ENCODE results near the gene PPP1R12C.

Gene PPP1R12C

GRCh38 chr19:55116859-55117662, at the start of gene PPP1R12C:
Gene PPP1R12C (minus strand): TSS chr19:55117637. CDS start chr19:55117543, 94 bp downstream.
- Histone ChIP-seq H3K27ac (peak within 1 kb of the TSS; percentile 88), H3K9me3 (no peaks in the 10 kb centered on the region), H3K36me3 (peaks cover 15% of the 10 kb centered on the region), H3K4me3 (ENCODE audit: low read depth in 1 of 2, low read length in 1 of 2) (peak within 1 kb of the TSS; percentile 82), H3K27me3 (no peaks in the 10 kb centered on the region), H3K4me1 (ENCODE audit: control insufficient read depth in 1 of 2, insufficient read depth in 1 of 2, low read depth in 1 of 2, low read length in 1 of 2) (peaks cover 39 to 46% of the 10 kb centered on the region in 2 experiments)
- no peak for TF ChIP-seq CTCF (IDR thresholded peaks at IDR 0.05)

GRCh38 chr19:55166530-55167268, 49.3 kb upstream of the PPP1R12C start, which contains the start of gene DNAAF3:
Gene DNAAF3 (minus strand): TSS chr19:55166613. CDS start chr19:55166413, 200 bp downstream.
- H3K27ac ChIP-seq: no peak within 1 kb of the TSS
- H3K27me3 ChIP-seq: peaks cover 97% of the 10 kb centered on the region
- H3K9me3 ChIP-seq: no peaks in the 10 kb centered on the region
- no peak for TF ChIP-seq CTCF (IDR thresholded peaks at IDR 0.05)
- H3K4me3 ChIP-seq (ENCODE audit: low read depth in 1 of 2, low read length in 1 of 2): peak within 1 kb of the TSS in 1 of 2 experiments; percentile 10
- H3K36me3 ChIP-seq: no peaks in the 10 kb centered on the region
- peaks cover 8 to 13% of the 10 kb centered on the region in 2 experiments for H3K4me1 ChIP-seq (ENCODE audit: control insufficient read depth in 1 of 2, insufficient read depth in 1 of 2, low read depth in 1 of 2, low read length in 1 of 2)

- peak overlapping the region in 1 of 2 experiments; percentile 10 for H3K4me3 ChIP-seq (ENCODE audit: low read depth in 1 of 2, low read length in 1 of 2)
- peaks cover 8 to 13% of the 10 kb centered on the region in 2 experiments for H3K4me1 ChIP-seq (ENCODE audit: control insufficient read depth in 1 of 2, insufficient read depth in 1 of 2, low read depth in 1 of 2, low read length in 1 of 2)
- H3K27ac ChIP-seq: no peak overlapping the region
- peaks cover 97% of the 10 kb centered on the region for H3K27me3 ChIP-seq
- TF ChIP-seq CTCF (IDR thresholded peaks at IDR 0.05): no peak
- no peaks in the 10 kb centered on the region for H3K36me3 ChIP-seq
- H3K9me3 ChIP-seq: no peaks in the 10 kb centered on the region
Observed at GRCh38 chr19:55165952-55166529, 48.6 kb upstream of the PPP1R12C start.

DNA sequence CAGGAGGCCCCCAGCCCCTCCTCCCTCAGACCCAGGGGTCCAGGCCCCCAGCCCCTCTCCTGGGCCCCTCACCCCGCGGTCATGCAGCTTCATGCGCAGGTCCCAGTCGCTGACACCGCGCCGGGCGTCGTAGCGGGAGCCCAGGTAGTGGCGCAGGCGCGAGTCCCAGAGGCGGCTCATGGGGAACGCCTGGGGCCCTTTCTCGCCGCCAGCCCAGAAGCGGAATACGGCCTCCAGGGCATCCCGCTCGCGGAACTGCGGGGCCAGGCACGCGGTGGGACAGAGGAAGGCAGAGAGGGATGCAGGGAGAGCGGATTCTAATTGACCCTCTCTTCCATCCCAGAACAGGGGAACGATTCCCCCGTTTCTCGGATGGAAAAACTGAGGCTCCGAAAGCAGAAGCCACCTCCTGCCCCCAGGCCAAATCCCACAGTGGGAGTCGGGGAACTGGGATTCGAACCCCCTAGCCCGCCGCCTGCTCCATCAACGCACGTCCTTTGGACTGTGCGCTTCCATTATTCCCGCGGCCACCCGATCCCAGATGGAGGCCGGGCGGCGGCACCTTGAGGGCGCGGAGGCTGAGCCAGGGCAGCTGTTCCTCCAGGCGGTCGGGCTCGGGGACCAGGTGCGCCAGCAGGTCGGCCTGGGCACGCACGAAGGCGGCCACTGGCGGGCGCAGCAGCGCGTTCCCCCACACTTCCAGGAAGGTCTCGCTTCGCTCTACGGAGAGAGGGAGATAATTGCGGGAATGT, 44.3 kb upstream of the PPP1R12C start:
- no peak overlapping the region for H3K4me3 ChIP-seq (ENCODE audit: low read depth in 1 of 2, low read length in 1 of 2)
- no peaks in the 10 kb centered on the region for H3K9me3 ChIP-seq
- no peaks in the 10 kb centered on the region for H3K36me3 ChIP-seq
- H3K4me1 ChIP-seq (ENCODE audit: control insufficient read depth in 1 of 2, insufficient read depth in 1 of 2, low read depth in 1 of 2, low read length in 1 of 2): peaks cover 5 to 9% of the 10 kb centered on the region in 2 experiments
- no peak for TF ChIP-seq CTCF (IDR thresholded peaks at IDR 0.05)
- H3K27ac ChIP-seq: no peak overlapping the region
- peaks cover 98% of the 10 kb centered on the region for H3K27me3 ChIP-seq

DNA sequence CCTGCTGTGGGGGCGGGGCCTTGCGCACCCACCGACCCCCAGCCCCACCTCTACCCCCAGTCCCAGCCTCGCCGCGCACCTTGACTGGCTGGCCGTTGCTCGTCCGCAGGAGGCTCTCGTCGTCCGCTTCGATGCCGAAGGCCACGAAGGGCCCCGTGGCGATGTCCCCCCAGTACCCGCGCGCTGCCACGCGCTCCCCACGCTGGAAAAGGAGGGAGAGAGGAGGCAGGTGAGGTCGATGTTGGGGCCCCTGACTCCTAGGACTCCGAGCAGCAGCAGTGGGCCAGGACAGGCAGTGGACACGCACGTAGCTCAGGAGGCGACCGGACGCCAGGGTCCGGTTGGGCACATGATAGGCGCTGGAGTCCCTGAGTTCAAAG, 43.5 kb upstream of the PPP1R12C start:
- TF ChIP-seq CTCF (IDR thresholded peaks at IDR 0.05): no peak
- no peak overlapping the region for H3K27ac ChIP-seq
- no peaks in the 10 kb centered on the region for H3K9me3 ChIP-seq
- H3K27me3 ChIP-seq: peaks cover 98% of the 10 kb centered on the region
- H3K4me1 ChIP-seq (ENCODE audit: control insufficient read depth in 1 of 2, insufficient read depth in 1 of 2, low read depth in 1 of 2, low read length in 1 of 2): peaks cover 0 to under 1% of the 10 kb centered on the region in 2 experiments
- no peaks in the 10 kb centered on the region for H3K36me3 ChIP-seq
- no peak overlapping the region for H3K4me3 ChIP-seq (ENCODE audit: low read depth in 1 of 2, low read length in 1 of 2)
